GM23248 (cell line): ENCODE data around the gene TTC3.

ENCODE experiments used
- EZH2 ChIP-seq: fragments of 200-600 bp; sonication (generic); IDR thresholded peaks from 2 replicates; pipeline ENCODE4 v1.6.1; 2018; ENCODE audit warnings: antibody characterized with exemption, mild to moderate bottlenecking; ENCODE audit not compliant: insufficient read depth, poor library complexity, severe bottlenecking
- EZH2phosphoT487 ChIP-seq: fragments of 200-600 bp; sonication (generic); IDR thresholded peaks from 2 replicates; pipeline ENCODE4 v1.6.1; 2018; ENCODE audit warnings: antibody characterized with exemption, moderate library complexity, mild to moderate bottlenecking, low read depth; ENCODE audit not compliant: insufficient read depth

DNA sequence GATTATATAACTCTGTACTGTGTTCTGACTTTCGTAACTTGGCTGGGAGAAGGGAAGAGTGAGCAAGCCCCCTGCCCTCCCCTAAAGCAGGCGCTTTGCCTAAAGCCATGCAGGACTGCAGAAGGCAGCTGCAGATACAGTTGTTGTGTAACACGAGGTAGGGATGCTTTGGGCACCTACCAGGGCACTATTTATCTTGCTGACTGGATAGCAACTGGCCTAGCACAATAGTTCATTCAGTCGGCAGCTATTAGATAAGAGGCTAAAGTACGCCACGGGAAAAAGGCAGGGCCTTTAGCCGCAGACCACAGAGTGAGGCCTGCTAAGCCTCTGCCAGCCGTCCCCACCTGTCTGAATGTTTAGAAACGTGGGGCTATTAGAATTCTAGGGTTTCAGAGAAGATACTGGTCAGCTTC lies 80.9 kb downstream of the TTC3 start:
- TF ChIP-seq EZH2, result no peak
- no peak for TF ChIP-seq EZH2phosphoT487
